Small intestine (tissue), 7 donors: ENCODE results near the gene TSPAN18. TPM values are rescaled to one million over a fixed set of nuclear protein-coding genes. Genes with fewer than 3 reads are reported as not detected.

Experiments
- DNase-seq, 2 donors: peaks; one replicate each; pipeline versions ENCODE4 v3.0.0 to v3.0.0-alpha.2; 2013
- FAIRE-seq: peaks from 2 replicates; lab custom pipeline; 2012; peaks lifted over from hg19 to GRCh38; lab: Jason Lieb, UNC
- H3K27ac ChIP-seq, 3 donors: one replicate each; pipeline ENCODE4 v1.5.1; 2013; ENCODE audit warnings: low read length in 2 of 3, mild to moderate bottlenecking in 2 of 3, control low read depth in 1 of 3, inconsistent platforms in 1 of 3, low read depth in 1 of 3, moderate library complexity in 1 of 3
- H3K27me3 ChIP-seq, 3 donors: one replicate each; pipeline ENCODE4 v1.6.1; 2013; ENCODE audit warnings: low read length in 3 of 3, inconsistent platforms in 1 of 3; ENCODE audit not compliant: control insufficient read depth in 3 of 3, insufficient read depth in 3 of 3
- H3K36me3 ChIP-seq, 3 donors: one replicate each; pipeline ENCODE4 v1.6.1; 2013; ENCODE audit warnings: low read length in 3 of 3, inconsistent platforms in 1 of 3, low read depth in 1 of 3, mild to moderate bottlenecking in 1 of 3, moderate library complexity in 1 of 3; ENCODE audit not compliant: control insufficient read depth in 3 of 3, insufficient read depth in 2 of 3
- H3K4me1 ChIP-seq, 3 donors: one replicate each; pipeline ENCODE4 v1.6.1; 2013; ENCODE audit warnings: low read length in 2 of 3, inconsistent platforms in 1 of 3, low read depth in 1 of 3, mild to moderate bottlenecking in 1 of 3, moderate library complexity in 1 of 3; ENCODE audit not compliant: control insufficient read depth in 3 of 3, insufficient read depth in 2 of 3
- H3K4me3 ChIP-seq, 3 donors: one replicate each; pipeline ENCODE4 v1.5.1; 2013; ENCODE audit warnings: low read length in 3 of 3, control low read depth in 1 of 3, inconsistent platforms in 1 of 3, low read depth in 1 of 3, mild to moderate bottlenecking in 1 of 3, moderate library complexity in 1 of 3
- H3K9me3 ChIP-seq, 2 donors: one replicate each; pipeline ENCODE4 v1.6.1; 2013; ENCODE audit warnings: low read depth in 1 of 2, low read length in 1 of 2; ENCODE audit not compliant: control insufficient read depth in 2 of 2, insufficient read depth in 1 of 2
- WGBS, 3 donors: extraction: QIAGEN DNeasy Blood & Tissue Kit; methylation state at CpG; one replicate each; pipeline ENCODE4 v1.1.7; 2013; 5-methylcytosine and 5-hydroxymethylcytosine counted together
- polyA plus RNA-seq, 4 donors: library from polyadenylated mRNA; stranded (reverse) in 3 of 4; unstranded in 1 of 4; fragments of 200-250 nt in 3 of 4; fragments of 120-200 nt in 1 of 4; gene quantifications; one replicate each; pipeline versions ENCODE4 v1.2.1 to v1.2.3, GENCODE V29; 2013
- donor health status: healthy with polysubstance abuse.
- donor health status: control.
- donor health status: control.
- donor health status: Bipolar disorder and iron deficiency.
- donor health status: healthy.

Gene TSPAN18
- polyA plus RNA-seq, 4 donors, result 1.1 to 45.2 (median 8.8) TPM; not detected in 1

- H3K36me3 ChIP-seq, result peaks cover 0 to 2% (median 0%) of the 10 kb centered on the region in 3 donors
- peaks cover 0 to 6% of the 10 kb centered on the region in 2 donors for H3K9me3 ChIP-seq
- H3K4me3 ChIP-seq, result no peak overlapping the region
- H3K4me1 ChIP-seq, result peaks cover 0 to 11% (median 0%) of the 10 kb centered on the region in 3 donors
- 87 to 91% (median 90%) methylated on average over 5 to 6 of the region's 6 CpGs for WGBS, 3 donors
- FAIRE-seq (no peak), DNase-seq (no peak)
- H3K27me3 ChIP-seq, result no peaks in the 10 kb centered on the region
- H3K27ac ChIP-seq, result no peak overlapping the region
These were observed 112.8 kb downstream of the TSPAN18 start for GRCh38 chr11:44839458-44840084.

DNA sequence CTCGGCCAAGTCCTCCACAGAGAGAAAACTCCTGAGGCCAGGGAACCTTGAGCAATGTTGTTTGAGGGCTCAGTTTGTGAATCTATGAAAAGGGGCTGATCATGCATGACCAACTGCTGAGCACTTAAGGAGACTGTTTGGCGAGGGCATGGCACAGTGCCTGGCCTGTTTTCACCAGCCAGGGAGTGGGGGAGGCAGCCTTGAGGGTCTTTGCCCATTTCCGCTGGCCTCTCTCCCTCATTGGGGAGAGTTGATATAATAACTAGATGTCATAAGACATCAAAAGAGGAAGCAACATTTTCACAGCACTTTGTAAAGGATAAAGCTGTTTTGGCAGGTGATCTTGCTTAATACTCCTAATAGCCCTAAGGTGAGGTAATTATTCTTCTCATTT, 113.3 kb downstream of the TSPAN18 start:
- WGBS, 3 donors, result 88 to 99% (median 91%) methylated on average over 3 of the region's 3 CpGs
- Histone ChIP-seq H3K9me3 (peaks cover 0 to 6% of the 10 kb centered on the region in 2 donors), H3K27me3 (no peaks in the 10 kb centered on the region), H3K36me3 (peaks cover 0 to 2% (median 0%) of the 10 kb centered on the region in 3 donors), H3K27ac (no peak overlapping the region), H3K4me1 (peaks cover 0 to 6% (median 0%) of the 10 kb centered on the region in 3 donors), H3K4me3 (no peak overlapping the region)
- FAIRE-seq (no peak), DNase-seq (no peak)

GRCh38 chr11:44840521-44841251, 113.9 kb downstream of the TSPAN18 start:
- no peaks in the 10 kb centered on the region for H3K27me3 ChIP-seq
- no peak for DNase-seq
- no peak overlapping the region for H3K4me3 ChIP-seq
- peaks cover 0 to 4% (median 0%) of the 10 kb centered on the region in 3 donors for H3K36me3 ChIP-seq
- no peak for FAIRE-seq
- no peak overlapping the region for H3K27ac ChIP-seq
- 89 to 92% (median 90%) methylated on average over 9 of the region's 9 CpGs for WGBS, 3 donors
- peaks cover 0 to 6% of the 10 kb centered on the region in 2 donors for H3K9me3 ChIP-seq
- peaks cover 0 to 3% (median 0%) of the 10 kb centered on the region in 3 donors for H3K4me1 ChIP-seq

GRCh38 chr11:44842220-44842619, 115.5 kb downstream of the TSPAN18 start:
- Histone ChIP-seq H3K27ac (peak overlapping the region in 1 of 3 donors; percentile 8), H3K4me3 (no peak overlapping the region), H3K4me1 (no peaks in the 10 kb centered on the region), H3K36me3 (peaks cover 0 to 9% (median 0%) of the 10 kb centered on the region in 3 donors), H3K27me3 (no peaks in the 10 kb centered on the region), H3K9me3 (peaks cover 0 to 4% of the 10 kb centered on the region in 2 donors)
- WGBS, 3 donors, result 79 to 87% (median 84%) methylated on average over 5 of the region's 5 CpGs
- FAIRE-seq, result no peak
- no peak for DNase-seq

- FAIRE-seq (no peak), DNase-seq (no peak)
- H3K9me3 ChIP-seq, result peaks cover 0 to 4% of the 10 kb centered on the region in 2 donors
- H3K27me3 ChIP-seq, result no peaks in the 10 kb centered on the region
- 74 to 95% (median 88%) methylated on average over 7 of the region's 7 CpGs for WGBS, 3 donors
- H3K4me1 ChIP-seq, result no peaks in the 10 kb centered on the region
- H3K4me3 ChIP-seq, result no peak overlapping the region
- peaks cover 0 to 36% (median 0%) of the 10 kb centered on the region in 3 donors for H3K36me3 ChIP-seq
- H3K27ac ChIP-seq, result no peak overlapping the region
These were observed 120.1 kb downstream of the TSPAN18 start for GRCh38 chr11:44846852-44847251.

DNA sequence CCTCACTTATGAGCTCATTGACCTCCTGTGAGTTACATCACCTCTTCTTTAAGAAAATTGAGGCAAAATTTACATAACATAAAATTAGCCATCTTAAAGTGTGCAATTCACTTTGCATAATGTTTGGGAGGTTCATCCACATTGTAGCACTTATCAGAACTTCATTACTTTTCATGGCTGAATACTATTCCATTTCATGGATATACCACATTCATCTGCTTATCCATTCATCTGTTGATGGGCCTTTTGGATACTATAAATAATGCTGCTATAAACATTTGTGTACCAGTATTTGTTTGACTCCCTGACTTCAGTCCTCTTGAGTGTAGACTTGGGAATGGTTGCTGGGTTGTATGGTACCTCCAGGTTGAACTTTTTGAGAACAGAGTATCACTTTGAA, 120.6 kb downstream of the TSPAN18 start:
- peaks cover 0 to 36% (median 0%) of the 10 kb centered on the region in 3 donors for H3K36me3 ChIP-seq
- no peak for FAIRE-seq
- DNase-seq, result no peak
- H3K27ac ChIP-seq, result no peak overlapping the region
- no peaks in the 10 kb centered on the region for H3K4me1 ChIP-seq
- peaks cover 0 to 4% of the 10 kb centered on the region in 2 donors for H3K9me3 ChIP-seq
- no peak overlapping the region for H3K4me3 ChIP-seq
- H3K27me3 ChIP-seq, result no peaks in the 10 kb centered on the region

GRCh38 chr11:44848203-44848962, 121.6 kb downstream of the TSPAN18 start:
- peaks cover 0 to under 1% (median 0%) of the 10 kb centered on the region in 3 donors for H3K4me1 ChIP-seq
- H3K27me3 ChIP-seq, result no peaks in the 10 kb centered on the region
- H3K9me3 ChIP-seq, result peaks cover 0 to 4% of the 10 kb centered on the region in 2 donors
- FAIRE-seq, result no peak
- H3K4me3 ChIP-seq, result no peak overlapping the region
- 88 to 94% (median 88%) methylated on average over 11 of the region's 11 CpGs for WGBS, 3 donors
- H3K27ac ChIP-seq, result no peak overlapping the region
- DNase-seq, result no peak
- H3K36me3 ChIP-seq, result peaks cover 0 to 36% (median 0%) of the 10 kb centered on the region in 3 donors

GRCh38 chr11:44848963-44849350, 122.2 kb downstream of the TSPAN18 start:
- DNase-seq (no peak), FAIRE-seq (no peak)
- WGBS, 3 donors, result 85 to 93% (median 91%) methylated on average over 4 of the region's 4 CpGs
- H3K4me3 ChIP-seq, result no peak overlapping the region
- peaks cover 0 to 5% (median 0%) of the 10 kb centered on the region in 3 donors for H3K4me1 ChIP-seq
- H3K36me3 ChIP-seq, result peaks cover 0 to 36% (median 0%) of the 10 kb centered on the region in 3 donors
- H3K27me3 ChIP-seq, result no peaks in the 10 kb centered on the region
- H3K9me3 ChIP-seq, result peaks cover 0 to 4% of the 10 kb centered on the region in 2 donors
- no peak overlapping the region for H3K27ac ChIP-seq
